AG04450 (cell line): ENCODE results near the gene KCNJ5. TPM values are rescaled to one million over a fixed set of nuclear protein-coding genes. Genes with fewer than 3 reads are reported as not detected.
"Not testable (repeated sequence)": the region's sequence is repeated elsewhere in the genome, so short reads cannot be mapped to it uniquely, and the experiment has no call there.

Experiments
- CTCF ChIA-PET: fragments of 300-600, 350-600 bp; formaldehyde crosslinking; extraction: SDS; loops from one replicate; lab custom pipeline; 2022; ENCODE audit warnings: antibody characterized with exemption, inconsistent platforms; lab: Charles Lee
- POLR2A ChIA-PET: fragments of 350-600 bp; formaldehyde crosslinking; extraction: SDS; loops from one replicate; lab custom pipeline; 2021; ENCODE audit warnings: antibody characterized with exemption, inconsistent platforms; lab: Yijun Ruan, JAX
- DNase-seq: peaks from one replicate; pipeline ENCODE4 v3.0.0-alpha.2; 2011; ENCODE audit warnings: low read depth, low spot score
- H3K27ac ChIP-seq: one replicate; pipeline ENCODE4 v1.5.1; 2012; ENCODE audit warnings: low read depth, low read length, control low read depth
- H3K27me3 ChIP-seq: one replicate; pipeline ENCODE4 v1.6.0; 2012; ENCODE audit warnings: low read length; ENCODE audit not compliant: control insufficient read depth, insufficient read depth
- H3K4me3 ChIP-seq: 2 replicates; pipeline ENCODE4 v1.5.1; 2011; ENCODE audit warnings: mild to moderate bottlenecking, low read depth, low read length, control low read depth
- H3K9me3 ChIP-seq: 2 replicates; pipeline ENCODE4 v1.5.1; 2012; ENCODE audit warnings: low read length; ENCODE audit not compliant: control insufficient read depth, insufficient read depth
- CTCF ChIP-seq: IDR thresholded peaks from 2 replicates; pipeline ENCODE4 v1.5.1; 2011; ENCODE audit warnings: low read depth, low read length, control low read depth, inconsistent platforms
- polyA plus RNA-seq: library from polyadenylated mRNA; depleted of rRNA; stranded (reverse); fragments of >200 nt; gene quantifications from 2 replicates; pipeline ENCODE4 v1.2.3, GENCODE V29; 2011

Gene KCNJ5
- polyA plus RNA-seq, 1 experiment, result not detected

DNA sequence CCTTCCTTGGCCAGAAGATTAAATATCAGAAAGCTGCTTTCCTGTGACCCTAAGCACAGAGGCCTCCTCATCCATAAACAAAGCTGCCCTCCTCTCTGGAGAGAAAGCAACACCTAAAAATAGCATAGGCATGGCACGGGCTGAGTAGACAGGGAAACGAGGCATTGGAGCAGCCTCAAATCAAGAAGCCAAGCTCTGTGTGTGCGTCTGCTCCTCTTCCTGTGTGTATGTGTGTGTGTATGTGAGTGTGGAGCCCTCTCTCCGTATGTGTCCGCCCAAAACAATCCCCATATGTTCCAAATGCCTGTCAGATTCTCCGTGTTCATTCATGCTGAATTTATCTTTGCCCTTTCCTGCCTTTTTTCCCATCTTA lies 24.0 kb downstream of the KCNJ5 start:
- ChIA-PET POLR2A (no interaction called here), CTCF (no interaction called here)
- no peak overlapping the region for H3K4me3 ChIP-seq
- H3K9me3 ChIP-seq, result peaks cover 8% of the 10 kb centered on the region; the same call in 1 of the 2 replicates
- H3K27me3 ChIP-seq, result peaks cover 39% of the 10 kb centered on the region
- TF ChIP-seq CTCF, result no peak
- H3K27ac ChIP-seq, result no peak overlapping the region
- DNase-seq, result no peak

DNA sequence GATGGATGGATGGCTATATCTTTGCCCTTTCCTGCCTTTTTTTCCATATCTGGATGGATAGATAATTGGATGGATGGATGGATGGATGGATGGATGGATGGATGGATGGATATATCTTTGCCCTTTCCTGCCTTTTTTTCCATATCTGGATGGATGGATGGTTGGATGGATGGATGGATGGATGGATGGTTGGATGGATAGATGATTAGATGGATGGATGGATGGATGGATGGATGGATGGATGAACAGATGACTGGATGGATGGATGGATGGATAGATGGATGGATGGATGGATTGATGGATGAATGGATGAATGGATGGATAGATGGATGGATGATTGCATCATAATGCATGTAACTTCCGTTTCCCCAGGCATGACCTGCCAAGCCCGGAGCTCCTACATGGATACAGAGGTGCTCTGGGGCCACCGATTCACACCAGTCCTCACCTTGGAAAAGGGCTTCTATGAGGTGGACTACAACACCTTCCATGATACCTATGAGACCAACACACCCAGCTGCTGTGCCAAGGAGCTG lies 24.9 kb downstream of the KCNJ5 start:
- DNase-seq, result no peak
- Histone ChIP-seq H3K27ac (no peak overlapping the region), H3K27me3 (peaks cover 46% of the 10 kb centered on the region), H3K9me3 (peaks cover 8% of the 10 kb centered on the region; the same call in 1 of the 2 replicates), H3K4me3 (no peak overlapping the region)
- TF ChIP-seq CTCF, result no peak
- ChIA-PET CTCF (no interaction called here), POLR2A (no interaction called here)

- TF ChIP-seq CTCF, result no peak
- DNase-seq, result no peak
- H3K9me3 ChIP-seq, result peaks cover 5% of the 10 kb centered on the region; the same call in 1 of the 2 replicates
- no peak overlapping the region for H3K27ac ChIP-seq
- POLR2A ChIA-PET, result no interaction called here
- no peak overlapping the region for H3K4me3 ChIP-seq
- CTCF ChIA-PET, result interaction anchor here (1.1 kb wide), 1 partner anchor 10 kb away, joined by 3 read pairs; no protein-coding TSS in a partner anchor
- H3K27me3 ChIP-seq, result peaks cover 50% of the 10 kb centered on the region
Observed at GRCh38 chr11:128916681-128917080, 25.5 kb downstream of the KCNJ5 start.

GRCh38 chr11:128917144-128917724 lies 26.1 kb downstream of the KCNJ5 start:
- POLR2A ChIA-PET, result no interaction called here
- TF ChIP-seq CTCF, result no peak
- Histone ChIP-seq H3K4me3 (no peak overlapping the region), H3K27ac (no peak overlapping the region), H3K27me3 (peaks cover 50% of the 10 kb centered on the region), H3K9me3 (no peaks in the 10 kb centered on the region; the same call in 1 of the 2 replicates)
- no peak for DNase-seq
- CTCF ChIA-PET, result interaction anchor here (1.1 kb wide), 1 partner anchor 11 kb away, joined by 3 read pairs; no protein-coding TSS in a partner anchor

- TF ChIP-seq CTCF, result no peak
- ChIA-PET POLR2A (no interaction called here), CTCF (no interaction called here)
- no peak overlapping the region for H3K4me3 ChIP-seq
- no peaks in the 10 kb centered on the region; the same call in 1 of the 2 replicates for H3K9me3 ChIP-seq
- no peak for DNase-seq
- H3K27me3 ChIP-seq, result peaks cover 43% of the 10 kb centered on the region
- no peak overlapping the region for H3K27ac ChIP-seq
Observed at GRCh38 chr11:128919216-128919615, 28.1 kb downstream of the KCNJ5 start.

- POLR2A ChIA-PET, H3K4me3 ChIP-seq, CTCF ChIA-PET, H3K9me3 ChIP-seq, DNase-seq, H3K27ac ChIP-seq: not testable (repeated sequence)
- peaks cover 45% of the 10 kb centered on the region for H3K27me3 ChIP-seq
Observed at GRCh38 chr11:128919635-128920034, 28.5 kb downstream of the KCNJ5 start.
